SK-N-SH (cell line): ENCODE results near the gene CUBN. TPM values are rescaled to one million over a fixed set of nuclear protein-coding genes. Genes with fewer than 3 reads are reported as not detected.
A peak's percentile ranks its signal among the peaks of the same experiment; 100 is the strongest.

Experiments used
- CTCF ChIA-PET: fragments of 300-600, 350-600 bp; formaldehyde crosslinking; extraction: SDS; loops from one replicate; lab custom pipeline; 2021; lab: Yijun Ruan, JAX
- POLR2A ChIA-PET: fragments of 350-600 bp; sonication (Branson Sonifier 250); formaldehyde crosslinking; extraction: SDS; loops from one replicate; lab custom pipeline; 2020; ENCODE audit warnings: antibody characterized with exemption, inconsistent platforms; lab: Yijun Ruan, JAX
- DNase-seq: peaks from one replicate; pipeline ENCODE4 v3.0.0; 2012
- H2AFZ ChIP-seq: fragments of 200-600 bp; sonication (generic); 2 replicates; pipeline ENCODE4 v1.8.1; 2016; ENCODE audit warnings: antibody characterized with exemption, mild to moderate bottlenecking, low read depth
- H3F3A ChIP-seq: fragments of 200-600 bp; sonication (generic); replicated peaks from 2 replicates; pipeline ENCODE3; 2016; ENCODE audit warnings: antibody characterized with exemption, mild to moderate bottlenecking; ENCODE audit not compliant: insufficient read depth
- H3K27ac ChIP-seq, 2 experiments: fragments of 200-500 bp in 1 of 2; fragments of 200-600 bp in 1 of 2; sonication (Bioruptor generic) in 1 of 2; sonication (generic), shearing (Covaris generic) in 1 of 2; 2 replicates each; pipeline versions ENCODE4 v1.5.1 to v1.6.1; 2014 to 2016; ENCODE audit warnings: low read depth in 2 of 2, inconsistent platforms in 1 of 2, low read length in 1 of 2, mild to moderate bottlenecking in 1 of 2, mixed read lengths in 1 of 2
- H3K27me3 ChIP-seq: fragments of 200-600 bp; sonication (generic), shearing (Covaris generic); 2 replicates; pipeline ENCODE4 v1.6.1; 2016; ENCODE audit warnings: mixed run types; ENCODE audit not compliant: insufficient read depth
- H3K36me3 ChIP-seq, 2 experiments: fragments of 200-500 bp in 1 of 2; fragments of 200-600 bp in 1 of 2; sonication (Bioruptor generic) in 1 of 2; sonication (generic) in 1 of 2; replicated peaks in 1 of 2; 2 replicates each; pipeline versions ENCODE3 to v1.5.1; 2014 to 2016; ENCODE audit warnings: low read length in 1 of 2, mild to moderate bottlenecking in 1 of 2; ENCODE audit not compliant: insufficient read depth in 2 of 2, control insufficient read depth in 1 of 2
- H3K4me1 ChIP-seq, 2 experiments: fragments of 200-500 bp in 1 of 2; fragments of 200-600 bp in 1 of 2; sonication (Bioruptor generic) in 1 of 2; sonication (generic), shearing (Covaris generic) in 1 of 2; 2 replicates each; pipeline versions ENCODE4 v1.5.1 to v1.6.1; 2014 to 2016; ENCODE audit warnings: low read depth in 1 of 2, low read length in 1 of 2, mixed run types in 1 of 2; ENCODE audit not compliant: insufficient read depth in 2 of 2, control insufficient read depth in 1 of 2
- H3K4me2 ChIP-seq: fragments of 200-600 bp; sonication (generic), shearing (Covaris generic); 2 replicates; pipeline ENCODE4 v1.6.1; 2017; ENCODE audit warnings: mixed run types
- H3K4me3 ChIP-seq, 2 experiments: fragments of 200-500 bp in 1 of 2; fragments of 200-600 bp in 1 of 2; sonication (Bioruptor generic) in 1 of 2; sonication (generic), shearing (Covaris generic) in 1 of 2; 2 replicates each; pipeline versions ENCODE4 v1.5.1 to v1.8.1; 2014 to 2016; ENCODE audit warnings: low read depth in 2 of 2, inconsistent platforms in 1 of 2, low read length in 1 of 2, mild to moderate bottlenecking in 1 of 2, mixed read lengths in 1 of 2, moderate library complexity in 1 of 2
- H3K79me2 ChIP-seq: fragments of 200-600 bp; sonication (generic); 2 replicates; pipeline ENCODE4 v1.8.1; 2017; ENCODE audit warnings: mild to moderate bottlenecking; ENCODE audit not compliant: insufficient read depth
- H3K9ac ChIP-seq: fragments of 200-600 bp; sonication (generic); 2 replicates; pipeline ENCODE4 v1.6.1; 2017; ENCODE audit warnings: mixed run types
- H3K9me2 ChIP-seq: fragments of 200-600 bp; sonication (generic); 2 replicates; pipeline ENCODE4 v1.6.1; 2017; ENCODE audit warnings: mixed run types
- H3K9me3 ChIP-seq: fragments of 200-600 bp; sonication (generic); 2 replicates; pipeline ENCODE4 v1.6.1; 2017; ENCODE audit warnings: mixed run types, mild to moderate bottlenecking, moderate library complexity
- H4K20me1 ChIP-seq: fragments of 200-600 bp; sonication (generic); 2 replicates; pipeline ENCODE4 v1.6.1; 2017; ENCODE audit warnings: mild to moderate bottlenecking, mixed run types; ENCODE audit not compliant: insufficient read depth
- ELF1 ChIP-seq: IDR thresholded peaks from 2 replicates; pipeline ENCODE4 v1.4.0; 2012
- EP300 ChIP-seq, 2 experiments: IDR thresholded peaks; 2 replicates each; pipeline versions ENCODE4 v1.4.0 to v1.6.1; 2012; ENCODE audit warnings: borderline replicate concordance in 1 of 2, low read depth in 1 of 2, low read length in 1 of 2
- EZH2phosphoT487 ChIP-seq: fragments of 200-600 bp; sonication (generic); IDR thresholded peaks from 2 replicates; pipeline ENCODE4 v1.6.1; 2017; ENCODE audit warnings: low read depth, mixed run types, mild to moderate bottlenecking, antibody characterized with exemption, moderate library complexity, borderline replicate concordance
- FOSL2 ChIP-seq: IDR thresholded peaks from 2 replicates; pipeline ENCODE4 v1.4.0; 2012; ENCODE audit warnings: low read depth, mild to moderate bottlenecking, moderate library complexity, borderline replicate concordance
- FOXJ3 ChIP-seq: sonication (generic); formaldehyde crosslinking; IDR thresholded peaks from 2 replicates; pipeline ENCODE4 v1.5.1; 2020; ENCODE audit warnings: mild to moderate bottlenecking, missing genetic modification reagents
- FOXM1 ChIP-seq: IDR thresholded peaks from 2 replicates; pipeline ENCODE4 v1.4.0; 2012; ENCODE audit warnings: low read depth, mild to moderate bottlenecking
- GABPA ChIP-seq: IDR thresholded peaks from 2 replicates; pipeline ENCODE4 v1.4.0; 2012; ENCODE audit warnings: low read depth, mild to moderate bottlenecking
- JUND ChIP-seq: IDR thresholded peaks from 2 replicates; pipeline ENCODE4 v1.4.0; 2012
- MEF2A ChIP-seq: IDR thresholded peaks from 2 replicates; pipeline ENCODE4 v1.4.0; 2012; ENCODE audit warnings: low read depth, borderline replicate concordance
- NFIC ChIP-seq: IDR thresholded peaks from 2 replicates; pipeline ENCODE4 v1.4.0; 2012; ENCODE audit warnings: borderline replicate concordance
- NRF1 ChIP-seq: IDR thresholded peaks from 2 replicates; pipeline ENCODE4 v1.6.1; 2012; ENCODE audit warnings: low read depth, mild to moderate bottlenecking, low read length
- PBX3 ChIP-seq: IDR thresholded peaks from 2 replicates; pipeline ENCODE4; 2012
- RAD21 ChIP-seq: IDR thresholded peaks from 2 replicates; pipeline ENCODE4 v1.6.1; 2012; ENCODE audit warnings: mild to moderate bottlenecking, low read length
- RCOR1 ChIP-seq: fragments of 150-350 bp; IDR thresholded peaks from 2 replicates; pipeline ENCODE4 v1.6.1; 2017; ENCODE audit warnings: antibody characterized with exemption, low read length
- REST ChIP-seq: IDR thresholded peaks from 2 replicates; pipeline ENCODE4 v1.6.1; 2012; ENCODE audit warnings: mild to moderate bottlenecking, low read depth, low read length, moderate library complexity
- RFX5 ChIP-seq: IDR thresholded peaks from 2 replicates; pipeline ENCODE4 v1.6.1; 2012; ENCODE audit warnings: mild to moderate bottlenecking, improper control_type of control experiment, low read length
- RXRA ChIP-seq: IDR thresholded peaks from 2 replicates; pipeline ENCODE4 v1.4.0; 2012; ENCODE audit warnings: low read depth, mild to moderate bottlenecking, borderline replicate concordance
- TAF1 ChIP-seq: IDR thresholded peaks from 2 replicates; pipeline ENCODE4 v1.6.1; 2012; ENCODE audit warnings: low read depth, mild to moderate bottlenecking, low read length, moderate library complexity, borderline replicate concordance
- TCF12 ChIP-seq: IDR thresholded peaks from 2 replicates; pipeline ENCODE4 v1.4.0; 2012
- TEAD4 ChIP-seq: IDR thresholded peaks from 2 replicates; pipeline ENCODE4 v1.4.0; 2012; ENCODE audit warnings: mild to moderate bottlenecking, borderline replicate concordance; ENCODE audit not compliant: insufficient read depth
- YY1 ChIP-seq: IDR thresholded peaks from 2 replicates; pipeline ENCODE4 v1.4.0; 2012; ENCODE audit warnings: low read depth, mild to moderate bottlenecking
- WGBS: methylation state at CpG from one replicate; pipeline ENCODE4 v1.1.6; 2017; ENCODE audit warnings: low lambda C conversion rate; 5-methylcytosine and 5-hydroxymethylcytosine counted together
- polyA plus RNA-seq, 3 experiments: library from polyadenylated mRNA; depleted of rRNA; stranded (reverse); fragments of >200 nt; gene quantifications; 2 replicates each; pipeline ENCODE4 v1.2.3, GENCODE V29; 2012
- TF ChIP-seq, protein P1 (sequence below): fragments of 150-350 bp; IDR thresholded peaks from 2 replicates; pipeline ENCODE4 v1.6.1; 2017; ENCODE audit warnings: antibody characterized with exemption, low read length, low read depth, borderline replicate concordance
- TF ChIP-seq, protein P2 (sequence below): fragments of 150-350 bp; IDR thresholded peaks from 2 replicates; pipeline ENCODE4 v1.6.1; 2016; ENCODE audit warnings: mild to moderate bottlenecking, low read depth, low read length

CUBN gene
- polyA plus RNA-seq, 1 of the 3 experiments (the other 2 are of a cell fraction) = 2.4 TPM

GRCh38 chr10:16944986-16945385 is 184.6 kb downstream of the CUBN start (continued):
- TF ChIP-seq PBX3 = no peak
- TF ChIP-seq NRF1 = no peak
- TF ChIP-seq EP300 (IDR thresholded peaks at IDR 0.05; ENCODE audit: borderline replicate concordance in 1 of 2, low read depth in 1 of 2, low read length in 1 of 2) = no peak
- no peak for TF ChIP-seq FOXJ3 (CRISPR knock-in tag)
- TF ChIP-seq YY1 = no peak
- no peak for TF ChIP-seq FOXM1
- TF ChIP-seq FOSL2 = no peak
- TF ChIP-seq ELF1 = no peak
- TF ChIP-seq GABPA = no peak

GRCh38 chr10:16944402-16944801 is 185.2 kb downstream of the CUBN start:
- H3F3A ChIP-seq = peaks cover 26% of the 10 kb centered on the region
- no peaks in the 10 kb centered on the region for H3K36me3 ChIP-seq
- H3K79me2 ChIP-seq = no peaks in the 10 kb centered on the region
- ChIA-PET POLR2A (no interaction called here), CTCF (interaction anchor here (0.8 to 1.0 kb wide), 2 partner anchors 14 to 89 kb away, joined by 3 to 4 read pairs; no protein-coding TSS in a partner anchor)
- peak overlapping the region; percentile 50; the same call in 1 of the 2 replicates for H3K4me2 ChIP-seq
- peak overlapping the region; percentile 63 for H3K9ac ChIP-seq
- 16% methylated on average over 4 of the region's 4 CpGs for WGBS
- H4K20me1 ChIP-seq = no peaks in the 10 kb centered on the region
- H3K9me2 ChIP-seq = no peaks in the 10 kb centered on the region
- no peaks in the 10 kb centered on the region for H3K27me3 ChIP-seq
- peak overlapping the region; percentile 94 for H3K27ac ChIP-seq
- H3K4me3 ChIP-seq = no peak overlapping the region
- H2AFZ ChIP-seq = peak overlapping the region; percentile 80
- DNase-seq = peak; percentile 65
- H3K4me1 ChIP-seq = peaks cover 11 to 28% of the 10 kb centered on the region in 2 experiments
- no peaks in the 10 kb centered on the region for H3K9me3 ChIP-seq
- TF ChIP-seq, protein P1, sequence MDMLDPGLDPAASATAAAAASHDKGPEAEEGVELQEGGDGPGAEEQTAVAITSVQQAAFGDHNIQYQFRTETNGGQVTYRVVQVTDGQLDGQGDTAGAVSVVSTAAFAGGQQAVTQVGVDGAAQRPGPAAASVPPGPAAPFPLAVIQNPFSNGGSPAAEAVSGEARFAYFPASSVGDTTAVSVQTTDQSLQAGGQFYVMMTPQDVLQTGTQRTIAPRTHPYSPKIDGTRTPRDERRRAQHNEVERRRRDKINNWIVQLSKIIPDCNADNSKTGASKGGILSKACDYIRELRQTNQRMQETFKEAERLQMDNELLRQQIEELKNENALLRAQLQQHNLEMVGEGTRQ = no peak
- TF ChIP-seq JUND (peak; percentile 44; the same call in 1 of the 2 replicates), TCF12 (peak; percentile 90), MEF2A (no peak), EZH2phosphoT487 (no peak), ELF1 (no peak), PBX3 (peak; percentile 77), RFX5 (no peak), GABPA (no peak), RCOR1 (peak; percentile 49; the same call in 1 of the 2 replicates), TAF1 (no peak; the same call in 1 of the 2 replicates), REST (no peak), NFIC (peak; percentile 42; the same call in 1 of the 2 replicates), TEAD4 (peak; percentile 40; the same call in 1 of the 2 replicates), RXRA (no peak), RAD21 (no peak; the same call in 1 of the 2 replicates), NRF1 (no peak), FOSL2 (no peak), FOXJ3 (CRISPR knock-in tag) (no peak), FOXM1 (no peak; the same call in 1 of the 2 replicates)
- TF ChIP-seq, protein P2, sequence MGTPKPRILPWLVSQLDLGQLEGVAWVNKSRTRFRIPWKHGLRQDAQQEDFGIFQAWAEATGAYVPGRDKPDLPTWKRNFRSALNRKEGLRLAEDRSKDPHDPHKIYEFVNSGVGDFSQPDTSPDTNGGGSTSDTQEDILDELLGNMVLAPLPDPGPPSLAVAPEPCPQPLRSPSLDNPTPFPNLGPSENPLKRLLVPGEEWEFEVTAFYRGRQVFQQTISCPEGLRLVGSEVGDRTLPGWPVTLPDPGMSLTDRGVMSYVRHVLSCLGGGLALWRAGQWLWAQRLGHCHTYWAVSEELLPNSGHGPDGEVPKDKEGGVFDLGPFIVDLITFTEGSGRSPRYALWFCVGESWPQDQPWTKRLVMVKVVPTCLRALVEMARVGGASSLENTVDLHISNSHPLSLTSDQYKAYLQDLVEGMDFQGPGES = no peak
